A549 (cell line): ENCODE measurements around the gene ACADM.

Source experiments
- EP300 ChIP-seq, 2 experiments: fragments of >200 bp; sonication (Bioruptor Twin); formaldehyde crosslinking; IDR thresholded peaks; 2 replicates in 1 of 2; 3 replicates in 1 of 2; pipeline ENCODE4 v1.6.1; 2016 to 2017
- RNF2 ChIP-seq: fragments of 200-600 bp; sonication (generic); IDR thresholded peaks from 2 replicates; pipeline ENCODE4 v1.6.1; 2016; ENCODE audit warnings: low read depth, mild to moderate bottlenecking, antibody characterized with exemption, moderate library complexity, borderline replicate concordance
- SMC3 ChIP-seq: fragments of >200 bp; sonication (Bioruptor Twin); formaldehyde crosslinking; IDR thresholded peaks from 3 replicates; pipeline ENCODE4 v1.6.1; 2018; ENCODE audit warnings: inconsistent platforms
- TF ChIP-seq, protein P1 (sequence below): IDR thresholded peaks from 2 replicates; pipeline ENCODE4 v1.6.1; 2012

DNA sequence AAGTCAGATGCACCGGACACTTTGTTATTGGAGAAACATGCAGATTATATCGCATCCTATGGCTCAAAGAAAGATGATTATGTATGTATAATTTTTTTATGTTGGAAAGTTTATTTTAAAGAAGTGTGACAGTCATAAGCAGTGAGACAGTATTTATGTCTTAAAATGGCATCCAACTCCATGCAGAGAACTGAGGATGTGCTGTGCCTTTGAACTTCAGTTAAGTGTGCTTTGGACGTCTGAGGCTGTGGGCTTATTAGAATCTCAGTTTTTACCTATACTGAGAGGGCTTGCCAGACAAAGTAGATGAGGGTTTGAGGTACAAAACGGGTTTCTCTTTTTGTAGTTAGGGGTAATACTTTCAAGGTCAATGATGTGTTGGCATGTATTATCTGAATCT lies 63.0 kb downstream of the ACADM start:
- no peak for TF ChIP-seq EP300 (IDR thresholded peaks at IDR 0.05)
- TF ChIP-seq, protein P1, sequence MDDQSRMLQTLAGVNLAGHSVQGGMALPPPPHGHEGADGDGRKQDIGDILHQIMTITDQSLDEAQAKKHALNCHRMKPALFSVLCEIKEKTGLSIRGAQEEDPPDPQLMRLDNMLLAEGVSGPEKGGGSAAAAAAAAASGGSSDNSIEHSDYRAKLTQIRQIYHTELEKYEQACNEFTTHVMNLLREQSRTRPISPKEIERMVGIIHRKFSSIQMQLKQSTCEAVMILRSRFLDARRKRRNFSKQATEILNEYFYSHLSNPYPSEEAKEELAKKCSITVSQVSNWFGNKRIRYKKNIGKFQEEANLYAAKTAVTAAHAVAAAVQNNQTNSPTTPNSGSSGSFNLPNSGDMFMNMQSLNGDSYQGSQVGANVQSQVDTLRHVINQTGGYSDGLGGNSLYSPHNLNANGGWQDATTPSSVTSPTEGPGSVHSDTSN: no peak
- TF ChIP-seq SMC3: no peak
- TF ChIP-seq RNF2: no peak
